Activated T-helper 1 cell treated with anti-CD3 and anti-CD28 coated beads, Interleukin-12 subunit alpha, Interleukin-12 subunit beta, Interleukin-2, Interleukin-4 antibody, amounts not matched to agents 30 ng/mL and 10 ng/mL and 1 ng/mL, durations not matched to agents 14 hours and 24 hours and 36 hours (primary cell): ENCODE data around the gene KIRREL3. TPM values are rescaled to one million over a fixed set of nuclear protein-coding genes. Genes with fewer than 3 reads are reported as not detected.

Source experiments
- DNase-seq: peaks from one replicate; pipeline ENCODE4 v3.0.0; 2021; ENCODE audit warnings: low spot score
- H3K27ac Mint-ChIP-seq: one replicate; pipeline ENCODE4 v1.8.0; 2021; ENCODE audit warnings: mild to moderate bottlenecking, mixed read lengths
- H3K27me3 Mint-ChIP-seq: one replicate; pipeline ENCODE4 v1.8.0; 2022; ENCODE audit warnings: mild to moderate bottlenecking, moderate library complexity, mixed read lengths; ENCODE audit not compliant: insufficient read depth
- H3K36me3 Mint-ChIP-seq: one replicate; pipeline ENCODE4 v1.8.0; 2021; ENCODE audit warnings: low read depth, mixed read lengths
- H3K4me1 Mint-ChIP-seq: one replicate; pipeline ENCODE4 v1.8.0; 2021; ENCODE audit warnings: low read depth, mixed read lengths
- H3K4me3 Mint-ChIP-seq: one replicate; pipeline ENCODE4 v1.8.0; 2021; ENCODE audit warnings: mild to moderate bottlenecking, moderate library complexity, mixed read lengths
- H3K9me3 Mint-ChIP-seq: one replicate; pipeline ENCODE4 v1.8.0; 2021; ENCODE audit warnings: mixed read lengths
- intact Hi-C: fragments of 100-400 bp; cut with micrococcal nuclease; formaldehyde crosslinking; loops from one replicate; pipeline ENCODE4 v1.15.1; 2024
- total RNA-seq: library from RNA; stranded (reverse); gene quantifications from 2 replicates; pipeline ENCODE4 v1.2.3, GENCODE V29; 2022

The KIRREL3 gene
- total RNA-seq, 1 donor from 2014 or later = not detected

GRCh38 chr11:126578021-126578420 is 422.5 kb downstream of the KIRREL3 start:
- H3K36me3 Mint-ChIP-seq = no peaks in the 10 kb centered on the region
- DNase-seq = no peak
- peaks cover 2% of the 10 kb centered on the region for H3K27me3 Mint-ChIP-seq
- H3K4me3 Mint-ChIP-seq = no peak overlapping the region
- no peaks in the 10 kb centered on the region for H3K4me1 Mint-ChIP-seq
- H3K27ac Mint-ChIP-seq = no peak overlapping the region
- intact Hi-C loops = no loop called here
- no peaks in the 10 kb centered on the region for H3K9me3 Mint-ChIP-seq

GRCh38 chr11:126575849-126576248 is 424.7 kb downstream of the KIRREL3 start:
- intact Hi-C loops = no loop called here
- no peaks in the 10 kb centered on the region for H3K4me1 Mint-ChIP-seq
- no peak for DNase-seq
- no peaks in the 10 kb centered on the region for H3K36me3 Mint-ChIP-seq
- peaks cover 2% of the 10 kb centered on the region for H3K27me3 Mint-ChIP-seq
- no peak overlapping the region for H3K27ac Mint-ChIP-seq
- H3K4me3 Mint-ChIP-seq = no peak overlapping the region
- H3K9me3 Mint-ChIP-seq = no peaks in the 10 kb centered on the region

- H3K4me1 Mint-ChIP-seq = no peaks in the 10 kb centered on the region
- no peak overlapping the region for H3K4me3 Mint-ChIP-seq
- intact Hi-C loops = no loop called here
- H3K9me3 Mint-ChIP-seq = no peaks in the 10 kb centered on the region
- no peaks in the 10 kb centered on the region for H3K36me3 Mint-ChIP-seq
- no peak for DNase-seq
- H3K27me3 Mint-ChIP-seq = peaks cover 2% of the 10 kb centered on the region
- H3K27ac Mint-ChIP-seq = no peak overlapping the region
Observed at GRCh38 chr11:126573325-126573978, 427.1 kb downstream of the KIRREL3 start.

GRCh38 chr11:126570489-126570888 is 430.1 kb downstream of the KIRREL3 start:
- Mint-ChIP-seq H3K4me3 (no peak overlapping the region), H3K36me3 (no peaks in the 10 kb centered on the region), H3K4me1 (no peaks in the 10 kb centered on the region), H3K27me3 (peaks cover 2% of the 10 kb centered on the region), H3K9me3 (no peaks in the 10 kb centered on the region), H3K27ac (no peak overlapping the region)
- intact Hi-C loops = no loop called here
- no peak for DNase-seq

GRCh38 chr11:126567419-126567818 is 433.2 kb downstream of the KIRREL3 start:
- intact Hi-C loops = no loop called here
- H3K27me3 Mint-ChIP-seq = peaks cover 8% of the 10 kb centered on the region
- no peak for DNase-seq
- no peaks in the 10 kb centered on the region for H3K4me1 Mint-ChIP-seq
- H3K27ac Mint-ChIP-seq = no peak overlapping the region
- no peak overlapping the region for H3K4me3 Mint-ChIP-seq
- H3K9me3 Mint-ChIP-seq = no peaks in the 10 kb centered on the region
- H3K36me3 Mint-ChIP-seq = no peaks in the 10 kb centered on the region

GRCh38 chr11:126564566-126564965 is 436.0 kb downstream of the KIRREL3 start:
- Mint-ChIP-seq H3K27me3 (peaks cover 8% of the 10 kb centered on the region), H3K4me1 (no peaks in the 10 kb centered on the region), H3K27ac (no peak overlapping the region), H3K9me3 (no peaks in the 10 kb centered on the region), H3K36me3 (no peaks in the 10 kb centered on the region), H3K4me3 (no peak overlapping the region)
- DNase-seq = no peak
- intact Hi-C loops = no loop called here

- Mint-ChIP-seq H3K27ac (no peak overlapping the region), H3K36me3 (no peaks in the 10 kb centered on the region), H3K4me3 (no peak overlapping the region), H3K27me3 (peaks cover 8% of the 10 kb centered on the region), H3K9me3 (no peaks in the 10 kb centered on the region), H3K4me1 (no peaks in the 10 kb centered on the region)
- intact Hi-C loops = no loop called here
- peak; percentile 5 for DNase-seq
Observed at GRCh38 chr11:126561327-126561893, 439.2 kb downstream of the KIRREL3 start.

- H3K4me1 Mint-ChIP-seq = no peaks in the 10 kb centered on the region
- intact Hi-C loops = no loop called here
- H3K27ac Mint-ChIP-seq = no peak overlapping the region
- H3K4me3 Mint-ChIP-seq = no peak overlapping the region
- H3K27me3 Mint-ChIP-seq = peaks cover 6% of the 10 kb centered on the region
- H3K36me3 Mint-ChIP-seq = no peaks in the 10 kb centered on the region
- H3K9me3 Mint-ChIP-seq = no peaks in the 10 kb centered on the region
- no peak for DNase-seq
Observed at GRCh38 chr11:126560221-126560620, 440.3 kb downstream of the KIRREL3 start.

GRCh38 chr11:126548581-126549550 is 451.7 kb downstream of the KIRREL3 start:
- peaks cover 5% of the 10 kb centered on the region for H3K27me3 Mint-ChIP-seq
- H3K4me1 Mint-ChIP-seq = no peaks in the 10 kb centered on the region
- H3K27ac Mint-ChIP-seq = no peak overlapping the region
- intact Hi-C loops = no loop called here
- H3K9me3 Mint-ChIP-seq = no peaks in the 10 kb centered on the region
- no peak for DNase-seq
- H3K4me3 Mint-ChIP-seq = no peak overlapping the region
- H3K36me3 Mint-ChIP-seq = no peaks in the 10 kb centered on the region

- H3K4me1 Mint-ChIP-seq = no peaks in the 10 kb centered on the region
- intact Hi-C loops = no loop called here
Observed at GRCh38 chr11:126547691-126548090, 452.9 kb downstream of the KIRREL3 start.

GRCh38 chr11:126547161-126547560 is 453.4 kb downstream of the KIRREL3 start:
- Mint-ChIP-seq H3K36me3 (no peaks in the 10 kb centered on the region), H3K4me1 (no peaks in the 10 kb centered on the region), H3K27me3 (peaks cover 10% of the 10 kb centered on the region), H3K27ac (no peak overlapping the region), H3K9me3 (no peaks in the 10 kb centered on the region), H3K4me3 (no peak overlapping the region)
- DNase-seq = no peak
- intact Hi-C loops = no loop called here

More at GRCh38 chr11:126547691-126548090, 452.9 kb downstream of the KIRREL3 start:
- no peak overlapping the region for H3K27ac Mint-ChIP-seq
- no peak overlapping the region for H3K4me3 Mint-ChIP-seq
- peaks cover 10% of the 10 kb centered on the region for H3K27me3 Mint-ChIP-seq
- no peaks in the 10 kb centered on the region for H3K9me3 Mint-ChIP-seq
- no peaks in the 10 kb centered on the region for H3K36me3 Mint-ChIP-seq
- DNase-seq = no peak

GRCh38 chr11:126546694-126547093 is 453.9 kb downstream of the KIRREL3 start:
- no peaks in the 10 kb centered on the region for H3K9me3 Mint-ChIP-seq
- no peaks in the 10 kb centered on the region for H3K36me3 Mint-ChIP-seq

GRCh38 chr11:126546191-126546590 is 454.4 kb downstream of the KIRREL3 start:
- no peaks in the 10 kb centered on the region for H3K36me3 Mint-ChIP-seq
- intact Hi-C loops = no loop called here
- H3K27ac Mint-ChIP-seq = no peak overlapping the region
- H3K9me3 Mint-ChIP-seq = no peaks in the 10 kb centered on the region
- H3K27me3 Mint-ChIP-seq = peaks cover 10% of the 10 kb centered on the region
- no peaks in the 10 kb centered on the region for H3K4me1 Mint-ChIP-seq
- DNase-seq = no peak
- no peak overlapping the region for H3K4me3 Mint-ChIP-seq

More at GRCh38 chr11:126546694-126547093, 453.9 kb downstream of the KIRREL3 start:
- Mint-ChIP-seq H3K4me1 (no peaks in the 10 kb centered on the region), H3K27me3 (peaks cover 10% of the 10 kb centered on the region), H3K27ac (no peak overlapping the region), H3K4me3 (no peak overlapping the region)
- DNase-seq = no peak
- intact Hi-C loops = no loop called here
